Keratinocyte (primary cell): ENCODE measurements around the gene PRSS33. TPM values are rescaled to one million over a fixed set of nuclear protein-coding genes. Genes with fewer than 3 reads are reported as not detected.

Experiments
- DNase-seq: peaks from one replicate; pipeline ENCODE4 v3.0.0-alpha.2; 2011; ENCODE audit warnings: low read depth, missing footprints, low spot score
- FAIRE-seq: peaks from 2 replicates; lab custom pipeline; 2011; peaks lifted over from hg19 to GRCh38; lab: Jason Lieb, UNC
- H2AFZ ChIP-seq: 2 replicates; pipeline ENCODE4 v1.6.0; 2012; ENCODE audit warnings: low read length, control low read depth, inconsistent platforms; ENCODE audit not compliant: control insufficient read depth
- H3K27ac ChIP-seq: 2 replicates; pipeline ENCODE4 v1.5.1; 2011; ENCODE audit warnings: low read length; ENCODE audit not compliant: control insufficient read depth, insufficient read depth
- H3K27me3 ChIP-seq: 3 replicates; pipeline ENCODE4 v1.6.0; 2011; ENCODE audit warnings: low read length; ENCODE audit not compliant: control insufficient read depth, insufficient read depth; ENCODE audit errors: extremely low read depth
- H3K36me3 ChIP-seq, 2 experiments: 2 replicates in 1 of 2; 3 replicates in 1 of 2; pipeline ENCODE4 v1.5.1; 2011; ENCODE audit warnings: low read length in 2 of 2, mild to moderate bottlenecking in 1 of 2; ENCODE audit not compliant: control insufficient read depth in 2 of 2, insufficient read depth in 2 of 2; ENCODE audit errors: extremely low read depth in 1 of 2
- H3K4me1 ChIP-seq: 3 replicates; pipeline ENCODE4 v1.5.1; 2011; ENCODE audit warnings: low read length; ENCODE audit not compliant: control insufficient read depth, insufficient read depth; ENCODE audit errors: extremely low read depth
- H3K4me2 ChIP-seq: 3 replicates; pipeline ENCODE4 v1.6.0; 2011; ENCODE audit warnings: low read depth, low read length; ENCODE audit not compliant: control insufficient read depth, insufficient read depth; ENCODE audit errors: extremely low read depth
- H3K4me3 ChIP-seq, 3 experiments: fragments of 200-600 bp in 1 of 3; sonication (generic) in 1 of 3; 2 replicates in 2 of 3; 3 replicates in 1 of 3; pipeline ENCODE4 v1.5.1; 2011 to 2016; ENCODE audit warnings: low read length in 3 of 3, mild to moderate bottlenecking in 3 of 3, control low read depth in 2 of 3, inconsistent platforms in 1 of 3, low read depth in 1 of 3, mixed read lengths in 1 of 3, mixed run types in 1 of 3, moderate library complexity in 1 of 3; ENCODE audit not compliant: control insufficient read depth in 2 of 3, insufficient read depth in 2 of 3; ENCODE audit errors: extremely low read depth in 1 of 3
- H3K79me2 ChIP-seq: 2 replicates; pipeline ENCODE4 v1.6.0; 2012; ENCODE audit warnings: low read length; ENCODE audit not compliant: control insufficient read depth, insufficient read depth
- H3K9ac ChIP-seq: 3 replicates; pipeline ENCODE4 v1.6.0; 2011; ENCODE audit warnings: low read length; ENCODE audit not compliant: control insufficient read depth, insufficient read depth; ENCODE audit errors: extremely low read depth
- H3K9me1 ChIP-seq: 3 replicates; pipeline ENCODE4 v1.6.0; 2011; ENCODE audit warnings: low read length; ENCODE audit not compliant: control insufficient read depth, insufficient read depth; ENCODE audit errors: extremely low read depth
- H3K9me3 ChIP-seq: 2 replicates; pipeline ENCODE4 v1.5.1; 2012; ENCODE audit warnings: low read depth, low read length; ENCODE audit not compliant: control insufficient read depth
- H4K20me1 ChIP-seq: 3 replicates; pipeline ENCODE4 v1.6.0; 2011; ENCODE audit warnings: low read length; ENCODE audit not compliant: control insufficient read depth, insufficient read depth; ENCODE audit errors: extremely low read depth
- EZH2 ChIP-seq: IDR thresholded peaks from one replicate; pipeline ENCODE4 v1.6.1; 2012; ENCODE audit warnings: inconsistent platforms, mild to moderate bottlenecking, low read length, moderate library complexity
- dilution Hi-C: fragments of 300-500 bp; cut with MboI; formaldehyde crosslinking; loops from one replicate; pipeline ENCODE4 v1.7.0; 2020; ENCODE audit warnings: low sequenced_read_pairs; ENCODE audit not compliant: extremely low pct_ligation_motif_present
- polyA plus RNA-seq, 5 experiments: library from polyadenylated mRNA; depleted of rRNA in 3 of 5; stranded (reverse) in 3 of 5; stranded (forward) in 1 of 5; unstranded in 1 of 5; fragments of >200 nt; gene quantifications; 1 replicate in 1 of 5; 2 replicates in 3 of 5; 3 replicates in 1 of 5; pipeline versions ENCODE4 v1.2.1 to v1.2.3, GENCODE V29; 2011 to 2012; ENCODE audit warnings: missing spikeins in 2 of 5, low read depth in 1 of 5, low replicate concordance in 1 of 5
- TF ChIP-seq, protein P1 (sequence below), 3 experiments: IDR thresholded peaks in 1 of 3; conservative IDR thresholded peaks in 1 of 3; optimal IDR thresholded peaks in 1 of 3; 2 replicates in 2 of 3; 3 replicates in 1 of 3; pipeline versions ENCODE3 to v1.5.1; 2011; ENCODE audit warnings: low read length in 3 of 3, mild to moderate bottlenecking in 3 of 3, moderate library complexity in 2 of 3, control low read depth in 1 of 3, inconsistent platforms in 1 of 3; ENCODE audit not compliant: insufficient read depth in 2 of 3; ENCODE audit errors: extremely low read depth in 1 of 3

PRSS33 gene
- polyA plus RNA-seq, 1 donor (not counting 4 experiments of a cell fraction or from before 2014, with no cell fraction given): not detected

GRCh38 chr16:2806286-2806685, 18.9 kb upstream of the PRSS33 start:
- no peak overlapping the region for H3K4me2 ChIP-seq
- H2AFZ ChIP-seq: no peak overlapping the region
- FAIRE-seq: no peak
- no peaks in the 10 kb centered on the region for H3K36me3 ChIP-seq
- no peaks in the 10 kb centered on the region for H3K79me2 ChIP-seq
- no peak overlapping the region for H3K9ac ChIP-seq
- TF ChIP-seq, protein P1, sequence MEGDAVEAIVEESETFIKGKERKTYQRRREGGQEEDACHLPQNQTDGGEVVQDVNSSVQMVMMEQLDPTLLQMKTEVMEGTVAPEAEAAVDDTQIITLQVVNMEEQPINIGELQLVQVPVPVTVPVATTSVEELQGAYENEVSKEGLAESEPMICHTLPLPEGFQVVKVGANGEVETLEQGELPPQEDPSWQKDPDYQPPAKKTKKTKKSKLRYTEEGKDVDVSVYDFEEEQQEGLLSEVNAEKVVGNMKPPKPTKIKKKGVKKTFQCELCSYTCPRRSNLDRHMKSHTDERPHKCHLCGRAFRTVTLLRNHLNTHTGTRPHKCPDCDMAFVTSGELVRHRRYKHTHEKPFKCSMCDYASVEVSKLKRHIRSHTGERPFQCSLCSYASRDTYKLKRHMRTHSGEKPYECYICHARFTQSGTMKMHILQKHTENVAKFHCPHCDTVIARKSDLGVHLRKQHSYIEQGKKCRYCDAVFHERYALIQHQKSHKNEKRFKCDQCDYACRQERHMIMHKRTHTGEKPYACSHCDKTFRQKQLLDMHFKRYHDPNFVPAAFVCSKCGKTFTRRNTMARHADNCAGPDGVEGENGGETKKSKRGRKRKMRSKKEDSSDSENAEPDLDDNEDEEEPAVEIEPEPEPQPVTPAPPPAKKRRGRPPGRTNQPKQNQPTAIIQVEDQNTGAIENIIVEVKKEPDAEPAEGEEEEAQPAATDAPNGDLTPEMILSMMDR (optimal IDR thresholded peaks at IDR 0.05 in 1 of 3, IDR thresholded peaks at IDR 0.05 in 1 of 3, conservative IDR thresholded peaks at IDR 0.05 in 1 of 3; ENCODE audit: extremely low read depth in 1 of 3, insufficient read depth in 2 of 3, low read length in 3 of 3): no peak
- TF ChIP-seq EZH2: no peak
- no peaks in the 10 kb centered on the region for H3K9me1 ChIP-seq
- no peak overlapping the region for H3K4me3 ChIP-seq
- dilution Hi-C loops: no loop called here
- no peaks in the 10 kb centered on the region for H4K20me1 ChIP-seq
- no peak overlapping the region for H3K27ac ChIP-seq
- no peak for DNase-seq
- peaks cover 10% of the 10 kb centered on the region for H3K9me3 ChIP-seq
- H3K27me3 ChIP-seq: peaks cover 25% of the 10 kb centered on the region
- H3K4me1 ChIP-seq: no peaks in the 10 kb centered on the region

DNA sequence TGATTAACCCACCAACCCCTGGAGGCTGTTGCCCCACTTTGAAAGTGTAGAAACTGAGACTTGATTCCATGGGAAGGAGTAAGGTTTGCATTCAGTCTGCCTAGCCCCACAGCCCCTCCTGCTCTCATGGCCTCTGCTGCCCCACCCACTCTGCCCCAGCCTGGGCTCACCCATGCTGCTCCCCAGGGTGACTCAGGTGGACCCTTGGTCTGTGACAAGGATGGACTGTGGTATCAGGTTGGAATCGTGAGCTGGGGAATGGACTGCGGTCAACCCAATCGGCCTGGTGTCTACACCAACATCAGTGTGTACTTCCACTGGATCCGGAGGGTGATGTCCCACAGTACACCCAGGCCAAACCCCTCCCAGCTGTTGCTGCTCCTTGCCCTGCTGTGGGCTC, 17.4 kb upstream of the PRSS33 start:
- TF ChIP-seq, protein P1 (optimal IDR thresholded peaks at IDR 0.05 in 1 of 3, IDR thresholded peaks at IDR 0.05 in 1 of 3, conservative IDR thresholded peaks at IDR 0.05 in 1 of 3; ENCODE audit: extremely low read depth in 1 of 3, insufficient read depth in 2 of 3, low read length in 3 of 3): no peak
- no peak for TF ChIP-seq EZH2
- H3K79me2 ChIP-seq: no peaks in the 10 kb centered on the region
- no peaks in the 10 kb centered on the region for H3K36me3 ChIP-seq
- H2AFZ ChIP-seq: no peak overlapping the region
- H3K9ac ChIP-seq: no peak overlapping the region
- H3K4me2 ChIP-seq: no peak overlapping the region
- H3K9me1 ChIP-seq: no peaks in the 10 kb centered on the region
- H3K9me3 ChIP-seq: peaks cover 10% of the 10 kb centered on the region
- no peak for DNase-seq
- no peak for FAIRE-seq
- no peak overlapping the region for H3K4me3 ChIP-seq
- H4K20me1 ChIP-seq: no peaks in the 10 kb centered on the region
- no peak overlapping the region for H3K27ac ChIP-seq
- peaks cover 11% of the 10 kb centered on the region for H3K27me3 ChIP-seq
- dilution Hi-C loops: no loop called here
- H3K4me1 ChIP-seq: no peaks in the 10 kb centered on the region
